HG03025 (cell line): ENCODE results near the gene ZNF138.

Source experiments
- ATAC-seq: cut with Tn5 transposase; IDR thresholded peaks from one replicate; pipeline ENCODE4 v1.9.1; 2021; ENCODE audit warnings: mild to moderate bottlenecking, moderate library complexity; ENCODE audit not compliant: unreplicated experiment, low FRiP score

ZNF138 gene

GRCh38 chr7:64874562-64875250, 80.5 kb downstream of the ZNF138 start:
- no peak for ATAC-seq

DNA sequence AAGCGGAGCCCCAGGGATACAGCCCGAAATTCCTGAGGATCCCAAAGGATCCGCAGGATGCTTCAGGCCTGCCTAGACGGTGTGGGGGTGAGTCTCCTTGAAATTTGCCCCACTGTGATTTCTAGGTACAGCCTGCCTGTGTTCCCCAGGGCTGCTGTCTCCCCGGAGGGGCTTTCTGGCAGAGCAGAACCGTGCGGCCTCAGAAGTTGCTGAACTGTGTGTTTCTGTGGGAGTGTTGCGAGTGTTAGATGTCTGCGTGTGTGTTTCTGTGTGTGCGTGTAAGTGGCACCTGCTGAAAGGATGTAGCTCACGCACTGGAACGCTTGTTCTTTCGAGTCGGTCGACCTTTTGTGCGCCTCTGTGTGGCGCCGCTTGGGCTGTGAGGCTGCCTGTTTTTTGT, 81.0 kb downstream of the ZNF138 start:
- no peak for ATAC-seq

DNA sequence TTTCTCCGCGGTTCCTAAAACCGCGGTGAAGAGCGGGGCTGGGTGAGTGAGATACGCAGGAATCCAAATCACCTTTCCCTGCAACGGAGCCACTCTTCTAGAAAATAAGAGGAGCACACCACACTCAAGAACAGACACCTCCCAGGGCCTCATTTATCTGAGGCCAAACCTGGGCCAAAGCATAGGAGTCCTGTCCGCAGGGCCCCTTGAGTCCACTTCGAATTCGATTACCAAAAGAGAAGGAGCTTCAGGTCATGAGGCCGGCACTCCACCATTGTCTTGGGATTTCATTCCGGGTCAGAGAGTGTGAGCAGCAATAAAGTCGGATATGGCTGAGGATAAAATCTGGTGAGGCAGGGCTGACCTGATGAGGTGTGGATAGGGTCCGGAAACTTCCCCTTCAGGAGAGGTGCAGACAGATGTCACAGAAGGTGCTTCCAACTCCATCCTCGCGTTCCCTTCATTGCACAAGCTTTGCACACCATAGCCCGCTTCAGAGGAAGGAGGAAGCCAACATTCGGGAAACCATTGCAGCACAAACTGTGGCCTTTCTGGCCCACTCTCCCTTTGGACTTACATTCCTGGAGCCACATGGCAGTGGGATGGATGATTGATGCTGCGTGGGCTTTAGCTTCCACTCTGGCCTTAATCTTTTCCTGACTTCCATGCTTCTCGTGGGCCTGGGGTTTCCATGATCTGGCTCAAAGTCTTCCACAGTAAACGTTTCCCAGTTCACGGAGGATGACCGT, 81.6 kb downstream of the ZNF138 start:
- no peak for ATAC-seq

DNA sequence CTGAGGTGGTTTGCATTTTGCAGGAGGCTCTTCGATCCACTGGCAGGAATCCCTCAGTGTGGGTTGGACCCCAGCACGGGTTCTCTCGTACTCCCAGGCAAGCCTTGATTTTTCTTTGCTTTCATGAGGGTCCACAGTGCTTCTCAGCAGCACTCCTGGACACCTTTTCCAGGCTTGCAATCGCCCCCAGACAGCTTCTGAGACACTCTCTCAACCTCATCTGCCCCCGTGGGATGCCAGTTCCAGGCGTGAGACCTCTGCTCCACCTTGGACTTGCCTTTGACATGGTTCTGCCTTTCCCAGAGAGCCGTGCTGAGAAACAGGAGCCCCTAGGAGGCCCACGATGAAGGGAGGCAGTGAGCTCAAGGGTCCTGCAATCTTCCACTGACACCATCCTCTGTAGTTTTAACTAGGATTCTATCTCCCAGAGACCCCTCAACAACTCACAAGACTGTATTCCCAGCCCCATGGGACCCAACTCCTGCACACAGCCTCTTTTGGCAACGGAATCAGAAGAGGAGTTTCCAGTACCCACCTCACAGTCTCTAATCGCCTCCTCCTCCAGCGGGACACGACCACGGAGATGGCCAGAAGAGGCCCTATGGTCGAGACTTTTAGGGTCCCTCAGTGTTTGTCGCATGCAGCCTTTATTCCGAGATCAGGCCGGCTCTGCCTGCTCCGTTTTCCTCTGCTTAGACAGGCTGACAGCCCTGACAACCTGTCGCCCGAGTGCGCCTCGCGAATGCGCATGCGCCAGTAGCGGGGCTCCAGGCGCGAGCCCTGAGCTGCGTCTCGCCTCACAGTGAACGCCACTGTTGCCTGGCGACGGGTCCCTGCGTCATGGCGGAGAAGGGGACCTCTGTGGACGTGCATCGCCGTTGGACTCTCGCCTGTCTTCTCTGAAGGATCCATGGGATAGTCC, 82.8 kb downstream of the ZNF138 start:
- no peak for ATAC-seq

- no peak for ATAC-seq
These were observed 83.7 kb downstream of the ZNF138 start for GRCh38 chr7:64877714-64878610.

- no peak for ATAC-seq
These were observed 84.5 kb downstream of the ZNF138 start for GRCh38 chr7:64878684-64879083.

- no peak for ATAC-seq
These were observed 85.0 kb downstream of the ZNF138 start for GRCh38 chr7:64879086-64879730.

DNA sequence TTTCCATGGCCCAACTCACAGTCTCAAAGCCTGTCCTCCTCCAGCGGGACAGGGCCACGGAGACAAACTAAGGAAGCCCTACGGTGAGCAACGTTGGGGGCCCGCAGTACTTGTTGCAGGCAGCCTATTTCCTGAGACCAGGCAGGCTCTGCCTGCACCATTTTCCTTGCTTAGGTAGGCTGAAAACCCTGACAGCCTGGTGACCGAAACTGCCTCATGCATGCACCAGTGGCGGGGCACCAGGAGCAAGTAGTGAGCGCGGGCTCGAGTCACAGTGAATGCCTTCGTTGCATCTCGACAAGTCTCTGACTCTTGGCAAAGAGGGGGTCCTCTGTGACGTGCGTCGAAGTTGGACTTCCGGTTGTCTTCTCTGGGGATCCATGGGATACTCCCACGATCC, 85.6 kb downstream of the ZNF138 start:
- ATAC-seq = no peak

- ATAC-seq = no peak
These were observed 86.4 kb downstream of the ZNF138 start for GRCh38 chr7:64880322-64881297.

DNA sequence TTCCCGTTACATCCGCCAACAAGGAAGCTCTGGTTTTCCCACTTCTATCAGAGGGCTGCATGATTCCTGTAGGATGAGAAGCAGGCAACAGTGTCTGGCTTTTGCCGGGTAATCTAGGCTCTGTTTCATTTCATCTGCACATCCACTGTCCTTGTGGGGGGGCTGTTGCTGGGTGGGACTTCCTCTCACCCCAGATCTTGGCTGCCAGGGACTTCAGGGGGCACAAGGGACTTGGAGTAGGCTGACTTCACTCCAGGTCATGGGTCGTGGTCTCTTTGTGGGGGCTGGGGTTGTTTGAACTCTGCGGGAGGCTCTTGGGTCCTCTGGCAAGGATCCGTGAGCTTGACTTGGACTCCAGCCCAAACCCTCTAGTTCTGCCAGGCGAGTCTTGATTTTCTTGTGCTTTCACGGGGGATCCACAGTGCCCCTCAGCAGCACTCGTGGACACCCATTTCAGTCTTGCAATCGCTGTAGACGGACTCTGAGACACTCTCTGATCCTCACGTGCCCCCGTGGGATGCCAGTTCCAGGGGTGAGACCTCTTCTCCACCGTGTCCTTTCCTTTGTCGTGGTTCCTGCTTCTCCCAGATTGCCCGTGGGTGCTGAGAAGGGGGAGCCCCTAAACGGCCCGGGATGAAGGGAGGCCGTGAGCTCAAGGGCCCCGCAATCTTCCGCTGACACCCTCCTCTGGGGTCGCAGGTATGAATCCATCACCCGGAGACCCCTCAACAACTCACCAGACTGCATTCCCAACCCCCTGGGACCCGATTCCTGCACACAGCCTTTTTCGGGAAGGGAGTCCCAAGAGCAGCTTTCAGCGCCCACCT, 87.4 kb downstream of the ZNF138 start:
- ATAC-seq = no peak

- no peak for ATAC-seq
These were observed 88.3 kb downstream of the ZNF138 start for GRCh38 chr7:64882341-64883112.
